Dedifferentiated amniotic fluid mesenchymal stem cell (primary cell): Measurements from ENCODE around the gene HCN2.
"Not testable (repeated sequence)": the region's sequence is repeated elsewhere in the genome, so short reads cannot be mapped to it uniquely, and the experiment has no call there.

Experiments used
- DNase-seq: peaks from one replicate; pipeline ENCODE4 v3.0.0-alpha.2; 2016; ENCODE audit errors: extremely low spot score

HCN2 gene

GRCh38 chr19:620166-620862, 30.6 kb downstream of the HCN2 start:
- DNase-seq, result no peak

- DNase-seq, result not testable (repeated sequence)
Observed at GRCh38 chr19:621191-621590, 31.5 kb downstream of the HCN2 start.

GRCh38 chr19:621819-622218, 32.1 kb downstream of the HCN2 start:
- DNase-seq, result no peak

GRCh38 chr19:622666-623065, 33.0 kb downstream of the HCN2 start:
- no peak for DNase-seq

GRCh38 chr19:623175-623916, 33.7 kb downstream of the HCN2 start:
- no peak for DNase-seq

- DNase-seq, result peak; percentile 59
Observed at GRCh38 chr19:623974-624373, 34.3 kb downstream of the HCN2 start.

GRCh38 chr19:624433-625109, 34.9 kb downstream of the HCN2 start:
- no peak for DNase-seq

GRCh38 chr19:625257-625656, 35.6 kb downstream of the HCN2 start:
- DNase-seq, result no peak

- DNase-seq, result not testable (repeated sequence)
Observed at GRCh38 chr19:626566-626965, 36.9 kb downstream of the HCN2 start.

GRCh38 chr19:628168-628567, 38.5 kb downstream of the HCN2 start:
- no peak for DNase-seq

GRCh38 chr19:629515-629914, 39.8 kb downstream of the HCN2 start:
- not testable (repeated sequence) for DNase-seq

GRCh38 chr19:629961-630714, 40.5 kb downstream of the HCN2 start:
- DNase-seq, result no peak

- DNase-seq, result no peak
Observed at GRCh38 chr19:632579-633067, 42.9 kb downstream of the HCN2 start.

GRCh38 chr19:633068-633785, 43.5 kb downstream of the HCN2 start, which contains the start of gene POLRMT:
POLRMT (minus strand) TSS chr19:633537; CDS start chr19:633512, 25 bp downstream.
- DNase-seq, result peak; percentile 98

- DNase-seq, result no peak
Observed at GRCh38 chr19:633786-634639, 44.3 kb downstream of the HCN2 start.

GRCh38 chr19:634975-635652, 45.4 kb downstream of the HCN2 start:
- DNase-seq, result no peak

GRCh38 chr19:638906-639252, 49.2 kb downstream of the HCN2 start:
- DNase-seq, result no peak

GRCh38 chr19:639253-640160, 49.8 kb downstream of the HCN2 start, which contains the start of gene FGF22:
FGF22 (plus strand) TSS chr19:639879; CDS start chr19:639926, 47 bp downstream.
- peak; percentile 60 for DNase-seq
